ENCODE data around the gene RAP1GAP.
"Not testable (repeated sequence)": the region's sequence is repeated elsewhere in the genome, so short reads cannot be mapped to it uniquely, and the experiment has no call there.

RAP1GAP gene

GRCh38 chr1:21641967-21642739, 27.0 kb downstream of the RAP1GAP start:
- DNase-seq, result no peak

DNA sequence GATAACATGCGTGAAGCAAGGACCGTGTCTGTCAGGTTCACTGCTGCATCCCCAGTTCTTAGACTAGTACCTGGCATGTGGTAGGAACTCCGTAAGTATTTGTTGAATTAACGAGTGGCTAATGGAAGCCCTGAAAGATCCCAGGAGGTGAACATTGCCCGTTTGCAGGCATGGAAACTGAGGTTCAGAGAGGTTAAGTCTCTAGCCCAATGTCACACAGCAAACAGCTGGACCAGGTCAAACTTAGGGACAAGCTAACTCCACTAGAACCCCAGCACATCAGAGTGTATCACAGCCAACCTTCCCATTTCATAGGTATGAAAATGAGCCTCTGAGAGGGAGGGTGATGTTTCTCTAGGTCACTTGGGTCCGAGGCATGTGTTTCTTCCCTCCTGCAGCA, 27.6 kb downstream of the RAP1GAP start:
- no peak for DNase-seq

DNA sequence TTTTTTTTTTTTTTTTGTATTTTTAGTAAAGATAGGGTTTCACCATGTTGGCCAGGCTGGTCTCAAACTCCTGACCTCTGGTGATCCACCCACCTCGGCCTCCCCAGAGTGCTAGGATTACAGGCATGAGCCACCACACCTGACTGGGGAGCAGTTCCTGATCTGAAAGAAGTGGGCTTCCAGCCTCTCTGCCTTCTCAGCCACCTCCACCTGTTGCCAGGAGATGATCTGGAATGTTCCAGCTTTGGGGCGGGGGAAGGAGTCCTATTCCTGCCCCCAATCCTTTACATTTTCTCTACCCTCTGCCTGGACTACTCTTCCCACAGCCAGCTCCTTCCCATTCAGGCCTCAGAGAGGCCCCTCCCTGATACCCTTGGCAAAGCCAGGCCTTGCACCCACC, 28.1 kb downstream of the RAP1GAP start:
- no peak for DNase-seq

GRCh38 chr1:21640653-21641052, 28.5 kb downstream of the RAP1GAP start:
- DNase-seq, result no peak

GRCh38 chr1:21639594-21640041, 29.5 kb downstream of the RAP1GAP start:
- no peak for DNase-seq

DNA sequence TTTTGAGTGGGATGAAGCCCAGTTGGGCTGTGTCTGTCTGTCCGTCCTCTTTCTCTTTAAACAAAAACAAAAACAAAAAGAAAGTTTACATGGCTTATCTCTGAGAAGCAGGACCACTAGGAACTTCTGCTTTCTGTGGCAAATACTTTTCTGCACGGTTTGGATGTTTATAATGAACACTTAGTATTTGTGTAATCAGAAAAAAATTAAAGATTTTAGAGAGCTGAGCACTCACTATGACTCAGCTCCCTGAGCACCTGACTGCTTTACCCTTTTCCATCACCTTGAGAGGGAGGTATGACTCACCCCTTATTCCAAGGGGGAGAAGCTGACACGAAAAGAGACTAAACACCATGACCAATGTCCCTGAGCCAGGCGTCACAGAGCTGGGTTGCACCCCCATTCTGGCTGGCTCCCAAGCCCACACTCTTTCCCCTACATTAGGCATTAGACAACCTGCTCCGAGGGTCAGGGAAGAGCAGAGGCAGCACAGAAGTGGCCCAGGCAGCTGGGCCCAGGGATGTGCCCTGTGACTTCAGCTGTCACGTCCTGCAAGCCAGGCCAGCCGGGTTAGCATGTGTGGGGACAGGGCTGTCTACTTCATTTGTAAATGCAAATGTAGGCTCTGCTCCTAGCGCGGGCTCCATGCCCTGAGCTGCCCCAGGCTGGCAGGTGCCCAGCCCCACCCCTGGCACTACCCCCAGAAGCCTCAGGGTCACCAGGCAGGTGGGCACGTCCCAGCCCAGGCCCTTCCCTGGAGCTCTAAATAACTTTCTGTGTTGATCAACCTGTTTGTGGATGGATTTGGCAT, 30.4 kb downstream of the RAP1GAP start:
- DNase-seq, result peak; percentile 58

DNA sequence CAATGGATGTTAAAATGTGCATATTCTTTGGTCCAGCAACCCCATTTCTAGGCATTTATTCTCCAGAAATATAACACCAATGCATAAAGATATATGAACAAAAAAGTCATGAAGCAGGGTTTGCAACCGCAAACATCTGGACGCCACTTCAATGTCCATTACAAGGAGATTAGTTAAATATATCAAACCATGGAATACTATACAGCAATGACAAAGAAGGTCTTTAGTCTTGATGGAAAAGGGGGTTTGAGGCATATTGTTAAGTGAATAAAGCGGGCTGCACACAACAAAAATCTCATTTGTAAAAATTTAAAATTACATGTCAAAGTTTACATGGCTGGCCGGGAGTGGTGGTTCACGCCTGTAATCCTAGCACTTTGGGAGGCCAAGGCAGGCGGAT, 31.6 kb downstream of the RAP1GAP start:
- no peak for DNase-seq

DNA sequence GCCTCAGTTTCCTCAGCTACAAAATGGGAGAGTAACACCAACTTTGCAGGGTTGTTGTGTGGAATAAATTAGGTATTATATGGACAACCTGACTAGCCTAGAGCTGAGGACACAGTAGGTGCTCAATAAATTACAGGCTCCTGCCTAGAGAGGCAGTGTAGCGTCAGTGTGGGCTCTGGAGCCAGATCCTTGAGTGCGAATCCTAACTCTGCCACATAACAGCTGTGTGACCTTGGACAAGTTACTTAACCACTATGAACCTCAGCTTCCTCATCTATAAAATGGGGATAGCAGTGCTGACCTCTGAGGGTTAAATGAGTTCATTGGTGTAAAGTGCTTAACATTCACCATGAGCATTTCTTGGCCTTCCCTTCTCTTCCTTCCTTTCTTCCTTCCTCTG, 33.1 kb downstream of the RAP1GAP start:
- no peak for DNase-seq

DNA sequence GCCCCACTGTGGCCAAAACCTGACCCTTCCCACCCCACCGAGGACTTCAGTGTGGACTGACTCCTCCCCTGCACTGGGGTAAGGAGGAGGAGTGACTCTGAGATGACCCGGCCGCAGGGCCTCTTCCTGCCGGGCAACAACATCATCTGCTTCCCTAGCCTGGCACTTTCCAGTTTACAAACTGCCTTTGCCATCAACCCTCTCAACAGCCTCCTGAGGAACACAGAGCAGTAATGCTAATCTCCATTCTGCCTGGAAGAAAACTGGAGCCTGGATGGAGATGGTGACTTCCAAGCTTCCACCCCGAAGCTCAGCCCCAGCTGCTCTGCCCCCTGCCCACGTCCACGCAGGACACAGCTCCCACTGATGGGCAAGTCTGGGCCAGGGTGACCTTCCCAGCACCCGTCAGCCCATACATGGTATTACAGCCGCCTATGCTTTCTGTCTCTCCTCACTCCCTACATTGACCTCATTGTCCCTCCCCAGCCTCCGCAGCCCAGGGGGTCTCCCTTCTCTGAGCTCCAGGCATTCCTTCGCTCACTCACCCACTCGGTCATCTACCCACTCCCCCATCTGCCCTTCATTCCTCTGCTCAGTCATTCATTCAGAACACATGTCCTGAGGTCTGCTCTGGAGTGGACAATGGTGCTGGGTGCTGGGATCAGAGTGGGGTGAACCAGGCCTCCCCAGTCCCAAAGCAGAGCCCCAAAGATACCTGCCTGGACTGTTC, 34.2 kb downstream of the RAP1GAP start:
- DNase-seq, result no peak

DNA sequence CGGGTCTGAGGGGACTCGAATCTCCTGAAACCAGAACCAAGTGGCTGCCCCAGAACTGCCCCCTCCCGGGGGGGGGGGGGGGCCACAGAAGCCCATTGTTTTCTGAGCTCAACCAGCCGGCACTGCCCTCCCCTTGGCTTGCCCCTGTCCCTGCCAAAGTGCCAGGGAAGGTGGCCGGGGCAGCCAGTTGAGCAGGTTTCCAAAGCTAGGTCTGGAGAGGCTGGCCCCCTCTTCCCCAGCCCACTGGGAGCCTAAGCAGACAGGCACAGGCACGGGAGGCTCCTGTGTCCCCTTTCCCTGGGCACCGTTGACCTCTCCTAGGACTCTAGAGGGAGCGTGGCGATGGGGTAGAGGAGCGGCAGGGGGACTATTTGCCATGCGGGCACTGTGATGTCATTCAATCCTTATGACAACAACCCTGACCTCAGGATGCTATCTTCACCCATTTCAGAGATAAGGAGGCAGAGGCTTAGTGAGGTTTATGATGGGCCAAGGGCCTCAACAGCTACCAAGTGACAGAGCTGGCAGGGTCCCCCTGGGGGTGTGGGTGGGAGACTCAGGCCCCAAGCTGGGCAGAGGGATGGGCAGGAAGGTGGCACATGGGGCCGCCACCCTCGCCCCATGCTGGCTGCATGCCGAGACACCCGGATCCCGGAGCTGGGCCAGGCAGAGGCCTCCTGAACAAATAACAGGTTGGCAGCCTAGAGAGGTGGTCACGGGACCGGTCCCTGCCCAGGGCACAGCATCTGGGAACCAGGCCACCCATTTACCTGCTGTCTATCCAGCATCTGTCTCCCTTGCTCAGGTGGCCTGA, 35.0 kb downstream of the RAP1GAP start:
- no peak for DNase-seq

- DNase-seq, result no peak
Measured at GRCh38 chr1:21633141-21633755, 35.9 kb downstream of the RAP1GAP start.

DNA sequence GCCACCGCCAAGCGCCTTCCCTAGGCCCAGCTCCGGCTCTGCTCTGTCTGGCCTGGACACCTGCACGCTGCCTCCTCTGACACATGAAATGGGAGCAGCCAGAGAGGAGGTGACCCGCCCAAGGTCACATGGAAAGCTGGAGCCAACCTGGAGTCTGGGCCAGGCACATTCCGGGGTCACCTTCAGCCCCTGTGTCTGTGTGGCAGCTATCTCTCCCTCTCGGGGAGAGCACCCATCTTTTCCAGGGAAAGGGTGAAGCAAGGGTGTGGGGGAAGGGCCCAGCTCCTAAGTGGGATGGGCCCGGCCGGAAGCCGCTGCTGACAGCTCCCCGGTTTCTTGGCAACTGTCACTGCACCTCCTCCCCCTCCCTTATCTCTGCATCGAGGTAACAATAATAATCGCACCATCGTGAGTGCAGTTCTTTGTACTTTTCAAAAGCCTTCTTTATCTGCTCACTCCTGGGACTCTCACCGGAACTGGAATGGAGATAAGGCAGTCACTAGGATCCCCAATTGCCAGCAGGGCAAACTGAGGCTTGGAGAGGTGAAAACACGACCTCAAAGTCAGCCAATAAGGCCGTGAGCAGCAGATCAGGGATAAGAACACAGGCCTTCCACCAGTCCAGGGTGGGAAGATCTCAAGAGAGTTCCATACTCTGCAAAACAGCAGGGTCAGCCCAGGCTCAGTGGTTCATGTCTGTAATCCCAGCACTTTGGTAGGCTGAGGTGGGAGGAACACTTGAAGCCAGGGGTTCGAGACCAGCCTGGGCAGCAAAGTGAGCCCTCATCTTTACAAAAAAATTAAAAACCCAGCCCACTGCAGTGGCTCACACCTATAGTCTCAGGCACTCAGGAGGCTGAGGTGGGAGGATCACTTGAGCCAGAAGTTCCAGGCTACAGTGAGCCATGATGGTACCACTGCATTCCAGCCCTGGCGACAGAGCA, 36.9 kb downstream of the RAP1GAP start:
- no peak for DNase-seq

- not testable (repeated sequence) for DNase-seq
Measured at GRCh38 chr1:21631590-21631943, 37.6 kb downstream of the RAP1GAP start.

DNA sequence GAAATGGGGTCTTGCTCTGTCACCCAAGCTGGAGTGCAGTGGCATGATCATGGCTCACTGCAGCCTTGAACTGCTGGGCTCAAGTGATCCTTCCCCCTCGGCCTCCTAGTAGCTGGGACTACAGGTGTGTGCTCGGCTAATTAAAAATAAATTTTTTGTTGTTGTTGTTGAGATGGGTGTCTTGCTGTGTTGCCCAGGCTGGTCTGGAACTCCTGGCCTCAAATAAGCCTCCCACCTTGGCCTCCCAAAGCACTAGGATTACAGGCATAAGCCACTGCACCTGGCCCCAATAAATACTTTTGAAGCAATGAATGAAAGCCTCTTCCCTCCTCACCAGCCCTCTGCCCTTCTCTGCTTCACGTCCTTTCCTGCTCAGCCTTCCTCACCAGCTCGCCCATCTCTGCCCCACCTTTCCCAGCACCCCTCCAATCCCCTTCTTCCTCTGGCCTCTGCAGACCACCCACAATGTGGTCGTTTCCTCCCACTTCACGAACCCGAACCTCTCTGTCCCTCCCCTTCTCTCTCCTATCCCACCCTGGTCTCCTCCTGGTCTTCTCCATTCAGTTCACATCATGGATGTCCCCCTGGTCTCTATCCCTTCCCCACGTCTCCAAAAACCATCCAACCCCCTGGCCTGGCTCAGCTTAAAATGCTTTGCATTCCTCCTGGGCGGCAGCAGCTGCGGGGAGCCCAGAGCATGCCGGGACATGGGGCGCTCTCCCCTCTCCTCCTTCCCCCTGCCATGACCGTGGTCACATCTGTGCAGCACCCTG, 38.4 kb downstream of the RAP1GAP start:
- DNase-seq, result no peak

DNA sequence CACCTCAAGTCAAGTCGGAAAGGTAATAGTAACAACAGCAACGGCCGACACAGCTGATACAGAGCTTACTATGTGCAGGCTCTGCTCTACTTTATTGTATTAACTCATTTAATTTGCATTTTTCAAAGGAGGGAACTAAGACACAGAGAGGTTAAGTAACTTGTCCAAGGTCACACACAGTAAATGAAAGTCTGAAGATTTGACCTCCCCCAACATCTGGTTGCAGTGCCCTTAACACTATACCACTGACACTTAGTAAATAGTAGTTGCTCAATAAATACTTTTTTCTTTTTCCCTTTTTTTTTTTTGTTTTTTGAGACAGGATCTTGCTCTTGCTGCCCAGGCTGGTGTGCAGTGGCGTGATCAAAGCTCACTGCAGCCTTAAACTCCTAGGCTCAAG, 39.2 kb downstream of the RAP1GAP start:
- no peak for DNase-seq

- DNase-seq, result no peak
Measured at GRCh38 chr1:21628798-21629393, 40.3 kb downstream of the RAP1GAP start.

DNA sequence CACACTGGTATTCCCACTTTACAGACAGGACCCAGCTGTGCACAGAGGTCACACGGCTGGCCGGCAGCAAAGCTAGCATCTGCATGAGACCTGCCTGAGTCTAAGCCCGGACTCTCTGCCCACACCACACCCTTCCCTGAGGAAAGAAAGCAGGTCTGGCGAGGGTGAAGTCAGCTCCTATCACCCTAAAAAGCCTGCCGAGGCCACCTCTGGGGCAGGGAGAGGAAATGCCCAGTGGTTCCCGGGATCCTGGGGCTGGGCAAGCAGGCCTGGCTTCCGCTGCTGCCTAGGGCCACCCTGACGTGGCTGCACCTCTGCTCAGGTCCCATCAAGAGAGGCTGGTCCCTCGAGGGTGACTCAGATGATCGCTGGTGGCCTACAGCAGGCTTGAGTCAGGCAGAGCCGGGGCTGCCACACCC, 42.2 kb downstream of the RAP1GAP start:
- DNase-seq, result no peak

- no peak for DNase-seq
Measured at GRCh38 chr1:21625390-21626190, 43.6 kb downstream of the RAP1GAP start.
